ENCODE data around the gene SRSF7. TPM values are rescaled to one million over a fixed set of nuclear protein-coding genes. Genes with fewer than 3 reads are reported as not detected.
"Not testable (repeated sequence)": the region's sequence is repeated elsewhere in the genome, so short reads cannot be mapped to it uniquely, and the experiment has no call there.

Gene SRSF7
- total RNA-seq, 2 donors from 2014 or later = 57.6 to 85.8 TPM

DNA sequence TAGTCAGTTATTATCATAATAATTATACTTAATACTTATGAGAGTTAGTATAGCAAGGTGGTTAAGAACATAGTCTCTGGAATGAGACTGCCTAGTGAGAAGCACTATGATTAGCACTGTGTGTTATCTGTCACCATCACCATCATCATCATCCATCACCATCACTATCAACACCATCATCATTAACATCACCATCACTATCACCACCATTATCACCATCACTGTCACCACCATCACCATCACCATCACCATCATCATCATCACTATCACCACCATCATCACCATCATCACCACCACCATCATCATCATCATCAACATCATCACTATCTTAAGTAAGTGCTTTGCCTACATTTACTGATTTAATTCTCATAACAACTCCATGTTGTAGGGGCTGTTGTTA, 39.6 kb downstream of the SRSF7 start:
- intact Hi-C loops (cut with DNase I) = no loop called here
- DNase-seq = no peak
- ATAC-seq = no peak

DNA sequence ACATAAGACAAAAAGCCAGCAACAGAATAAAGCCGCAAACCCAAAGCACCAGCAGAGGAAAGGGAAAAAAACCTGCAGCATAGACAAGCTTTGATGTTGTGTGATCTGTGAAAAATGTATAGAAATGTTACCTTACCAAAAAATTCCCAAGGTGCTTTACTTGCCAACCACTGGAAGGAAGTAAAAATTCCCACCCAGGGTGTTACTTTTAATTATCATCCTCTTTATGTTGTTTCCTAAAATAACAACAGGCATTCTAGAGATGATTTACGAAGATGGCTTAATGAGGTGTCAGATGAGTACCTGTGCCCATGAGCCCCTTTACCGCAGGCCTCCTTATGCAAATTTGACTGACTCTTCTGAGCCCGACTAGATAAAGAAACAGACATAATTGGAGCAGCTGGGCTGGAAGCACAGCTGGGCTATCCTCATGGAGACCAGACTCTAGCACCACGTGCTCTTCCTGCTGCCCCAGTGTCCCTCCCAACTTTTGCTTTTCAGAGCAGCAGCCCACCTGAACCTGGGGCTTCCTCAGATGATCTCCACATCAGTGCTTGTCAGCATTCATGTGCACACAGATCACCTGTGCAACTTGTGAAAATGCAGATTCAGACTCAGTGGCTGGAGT, 41.5 kb downstream of the SRSF7 start:
- intact Hi-C loops (cut with DNase I) = no loop called here
- DNase-seq = no peak
- no peak for ATAC-seq

GRCh38 chr2:38708900-38709566, 42.1 kb downstream of the SRSF7 start:
- ATAC-seq (no peak), DNase-seq (no peak)
- intact Hi-C loops (cut with DNase I) = no loop called here

DNA sequence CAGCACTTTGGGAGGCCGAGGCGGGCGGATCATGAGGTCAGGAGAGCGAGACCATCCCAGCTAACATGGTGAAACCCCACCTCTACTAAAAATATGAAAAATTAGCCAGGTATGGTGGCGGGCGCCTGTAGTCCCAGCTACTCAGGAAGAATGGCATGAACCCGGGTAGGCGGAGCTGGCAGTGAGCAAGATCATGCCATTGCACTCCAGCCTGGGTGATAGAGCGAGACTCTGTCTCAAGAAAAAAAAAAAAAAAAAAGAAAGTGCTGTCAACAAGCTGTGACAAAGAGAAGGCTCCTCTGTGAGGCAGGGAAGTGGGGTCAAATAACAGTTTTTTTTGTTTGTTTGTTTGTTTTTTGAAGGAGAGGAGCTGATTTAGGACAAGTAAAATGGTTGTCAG, 42.7 kb downstream of the SRSF7 start:
- intact Hi-C loops (cut with DNase I); DNase-seq; ATAC-seq: not testable (repeated sequence)

- intact Hi-C loops (cut with DNase I) = no loop called here
- no peak for ATAC-seq
- DNase-seq = no peak
These were observed 44.3 kb downstream of the SRSF7 start for GRCh38 chr2:38706846-38707345.

GRCh38 chr2:38704664-38705063, 46.5 kb downstream of the SRSF7 start:
- no peak for DNase-seq
- intact Hi-C loops (cut with DNase I) = no loop called here
- ATAC-seq = no peak

- DNase-seq; ATAC-seq; intact Hi-C loops (cut with DNase I): not testable (repeated sequence)
These were observed 47.8 kb downstream of the SRSF7 start for GRCh38 chr2:38703336-38703735.

DNA sequence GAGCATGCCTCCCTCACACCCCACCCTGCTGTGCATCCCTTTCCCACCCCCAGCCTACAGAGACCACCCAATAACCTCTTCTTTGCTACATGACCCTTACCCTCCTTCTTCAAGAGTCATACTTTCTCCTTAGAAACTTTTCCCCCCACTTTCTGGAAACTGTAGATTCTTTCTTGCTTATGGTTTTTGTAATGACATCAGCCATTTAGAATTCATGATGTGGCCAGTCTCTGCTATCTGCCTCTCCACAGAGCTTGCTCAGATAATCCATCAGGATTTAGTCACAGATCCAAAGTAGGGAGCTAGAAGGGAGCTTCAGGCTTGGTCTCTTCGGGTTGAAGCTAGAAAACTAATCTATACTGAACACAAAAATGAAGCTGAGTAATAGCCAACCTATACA, 48.7 kb downstream of the SRSF7 start:
- intact Hi-C loops (cut with DNase I) = no loop called here
- ATAC-seq (peak in 1 of 2 donors; percentile 21), DNase-seq (no peak)

GRCh38 chr2:38701542-38701941, 49.6 kb downstream of the SRSF7 start:
- no peak for ATAC-seq
- intact Hi-C loops (cut with DNase I) = no loop called here
- no peak for DNase-seq

- ATAC-seq (no peak), DNase-seq (no peak)
- intact Hi-C loops (cut with DNase I) = no loop called here
These were observed 50.2 kb downstream of the SRSF7 start for GRCh38 chr2:38700881-38701458.

DNA sequence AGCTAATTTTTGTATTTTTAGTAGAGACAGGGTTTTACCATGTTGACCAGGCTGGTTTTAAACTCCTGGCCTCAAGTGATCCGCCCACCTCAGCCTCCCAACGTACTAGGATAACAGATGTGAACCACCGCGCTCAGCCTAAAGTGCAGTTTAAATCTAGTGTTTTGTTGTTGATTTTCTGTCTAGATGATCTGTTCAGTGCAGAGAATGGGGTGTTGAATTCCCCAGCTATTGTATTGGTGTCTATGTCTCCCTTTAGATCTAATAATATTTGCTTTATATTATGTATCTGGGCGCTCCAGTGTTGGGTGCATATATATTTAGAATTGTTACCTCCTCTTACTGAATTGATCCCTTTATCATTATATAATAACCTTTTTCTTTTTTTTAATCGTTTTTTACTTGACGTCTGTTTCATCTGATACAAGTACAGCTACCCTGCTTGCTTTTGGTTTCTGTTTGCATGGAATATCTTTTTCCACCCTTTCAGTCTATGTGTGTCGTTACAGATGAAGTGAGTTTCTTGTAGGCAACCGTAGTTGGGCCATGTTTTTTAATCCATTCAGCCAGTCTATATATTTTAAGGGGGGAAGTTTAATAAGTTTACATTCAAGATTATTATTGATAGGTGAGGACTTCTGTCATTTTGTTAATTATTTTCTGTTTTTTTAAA, 50.9 kb downstream of the SRSF7 start:
- intact Hi-C loops (cut with DNase I) = no loop called here
- ATAC-seq = no peak
- DNase-seq = no peak

- ATAC-seq = no peak
- intact Hi-C loops (cut with DNase I) = no loop called here
- DNase-seq = no peak
These were observed 52.6 kb downstream of the SRSF7 start for GRCh38 chr2:38698467-38699003.

GRCh38 chr2:38697116-38697840, 53.9 kb downstream of the SRSF7 start:
- no peak for ATAC-seq
- no peak for DNase-seq
- intact Hi-C loops (cut with DNase I) = no loop called here

Other genes starting within 250 kb of the SRSF7 start
- gene HNRNPLL, start 148.4 kb downstream of the SRSF7 start, total RNA-seq = 10 to 100 TPM; 24.7 to 28.3 TPM
- gene GALM, start 85.2 kb downstream of the SRSF7 start, total RNA-seq = 10 to 100 TPM in 1 of 2 donors, 1 to 10 TPM in 1; 9.2 to 16.8 TPM
- 1 to 10 TPM; 7.3 to 8.4 TPM for gene GEMIN6, start 26.8 kb upstream of the SRSF7 start, total RNA-seq
- 1 to 10 TPM; 6.7 to 9.2 TPM for gene DHX57, start 124.6 kb upstream of the SRSF7 start, total RNA-seq
- 10 to 100 TPM; 12.8 to 14.3 TPM for gene MORN2, start 124.6 kb upstream of the SRSF7 start, total RNA-seq
- gene ARHGEF33, start 138.5 kb upstream of the SRSF7 start, total RNA-seq = under 1 TPM; 0.44 to 0.73 TPM